Islet of Langerhans (tissue), 1 donor: ENCODE results near the gene ZNF287.
A peak's percentile ranks its signal among the peaks of the same experiment; 100 is the strongest.
"Not testable (repeated sequence)": the region's sequence is repeated elsewhere in the genome, so short reads cannot be mapped to it uniquely, and the experiment has no call there.

ENCODE experiments used
- FAIRE-seq: peaks from one replicate; lab custom pipeline; 2011; peaks lifted over from hg19 to GRCh38; lab: Jason Lieb, UNC

ZNF287 gene

GRCh38 chr17:16568541-16569357 lies at the start of gene ZNF287:
Gene ZNF287 (minus strand): TSS chr17:16569204. CDS start chr17:16567731, 1,473 bp downstream.
- FAIRE-seq, result peak; percentile 27

- FAIRE-seq, result no peak
Observed at GRCh38 chr17:16617481-16618060, 48.6 kb upstream of the ZNF287 start.

- FAIRE-seq, result no peak
Observed at GRCh38 chr17:16599537-16599936, 30.5 kb upstream of the ZNF287 start.

GRCh38 chr17:16593356-16594102 lies 24.5 kb upstream of the ZNF287 start:
- no peak for FAIRE-seq

GRCh38 chr17:16589097-16589969 lies 20.3 kb upstream of the ZNF287 start:
- no peak for FAIRE-seq

GRCh38 chr17:16585796-16586195 lies 16.8 kb upstream of the ZNF287 start:
- no peak for FAIRE-seq

- FAIRE-seq, result peak; percentile 79
Observed at GRCh38 chr17:16584273-16584995, 15.4 kb upstream of the ZNF287 start.

- no peak for FAIRE-seq
Observed at GRCh38 chr17:16583781-16584180, 14.8 kb upstream of the ZNF287 start.

GRCh38 chr17:16573466-16573865 lies 4.5 kb upstream of the ZNF287 start:
- no peak for FAIRE-seq

GRCh38 chr17:16569358-16569712 lies 331 bp upstream of the ZNF287 start:
- no peak for FAIRE-seq

- FAIRE-seq, result no peak
Observed at GRCh38 chr17:16552637-16553045, 16.4 kb downstream of the ZNF287 start.

GRCh38 chr17:16551878-16552636 lies 16.9 kb downstream of the ZNF287 start:
- FAIRE-seq, result no peak

GRCh38 chr17:16537130-16537458 lies 31.9 kb downstream of the ZNF287 start:
- FAIRE-seq, result no peak

- FAIRE-seq, result no peak
Observed at GRCh38 chr17:16534236-16534635, 34.8 kb downstream of the ZNF287 start.

- FAIRE-seq, result no peak
Observed at GRCh38 chr17:16529906-16530305, 39.1 kb downstream of the ZNF287 start.

- FAIRE-seq, result no peak
Observed at GRCh38 chr17:16527298-16527697, 41.7 kb downstream of the ZNF287 start.

GRCh38 chr17:16525556-16525955 lies 43.4 kb downstream of the ZNF287 start:
- not testable (repeated sequence) for FAIRE-seq

GRCh38 chr17:16521070-16521727 lies 47.8 kb downstream of the ZNF287 start:
- FAIRE-seq, result peak; percentile 89

GRCh38 chr17:16519021-16519420 lies 50.0 kb downstream of the ZNF287 start:
- FAIRE-seq, result no peak

- no peak for FAIRE-seq
Observed at GRCh38 chr17:16517477-16517876, 51.5 kb downstream of the ZNF287 start.
